ENCODE data around the gene CSTPP1.
A peak's percentile ranks its signal among the peaks of the same experiment; 100 is the strongest.

The CSTPP1 gene

GRCh38 chr11:46999217-46999616 is 62.7 kb downstream of the CSTPP1 start:
- no peak for DNase-seq

DNA sequence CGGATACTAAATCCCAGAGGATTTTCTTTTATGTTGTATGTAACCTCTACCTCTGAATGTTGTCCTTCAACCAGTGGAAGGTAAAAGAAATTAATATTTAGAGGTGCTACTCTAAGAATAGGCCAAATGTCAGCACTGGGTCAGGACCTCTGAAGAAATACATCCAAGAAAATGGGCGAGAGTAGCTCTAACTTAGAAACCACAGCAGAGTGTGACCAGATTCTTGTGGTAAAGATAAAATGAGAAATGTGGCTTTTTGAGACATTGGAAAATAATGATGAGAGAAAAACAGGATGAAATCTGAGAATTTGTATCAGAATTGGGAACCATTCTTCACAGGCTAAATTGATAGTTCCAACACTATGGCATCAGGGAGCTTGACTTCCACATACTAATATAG is 63.5 kb downstream of the CSTPP1 start:
- no peak for DNase-seq

DNA sequence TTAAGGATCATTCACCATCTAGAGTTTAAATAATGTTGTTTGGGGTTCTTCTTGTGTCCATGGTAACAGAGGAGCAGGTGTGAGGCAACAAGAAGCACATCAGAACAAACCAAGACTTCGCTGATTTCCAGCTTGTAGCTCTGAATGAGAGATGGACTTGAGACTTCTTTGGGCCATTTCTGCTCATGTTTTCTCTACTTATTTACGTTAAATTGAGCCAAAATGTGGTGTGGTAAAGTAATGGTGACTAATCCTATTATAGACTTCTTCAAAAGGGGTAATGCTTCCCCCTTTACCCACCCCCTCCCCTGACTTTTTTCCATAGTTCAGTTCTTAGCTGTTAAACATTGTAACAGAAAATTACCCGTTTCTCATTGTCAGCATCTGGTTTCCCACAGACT is 65.2 kb downstream of the CSTPP1 start:
- no peak for DNase-seq

DNA sequence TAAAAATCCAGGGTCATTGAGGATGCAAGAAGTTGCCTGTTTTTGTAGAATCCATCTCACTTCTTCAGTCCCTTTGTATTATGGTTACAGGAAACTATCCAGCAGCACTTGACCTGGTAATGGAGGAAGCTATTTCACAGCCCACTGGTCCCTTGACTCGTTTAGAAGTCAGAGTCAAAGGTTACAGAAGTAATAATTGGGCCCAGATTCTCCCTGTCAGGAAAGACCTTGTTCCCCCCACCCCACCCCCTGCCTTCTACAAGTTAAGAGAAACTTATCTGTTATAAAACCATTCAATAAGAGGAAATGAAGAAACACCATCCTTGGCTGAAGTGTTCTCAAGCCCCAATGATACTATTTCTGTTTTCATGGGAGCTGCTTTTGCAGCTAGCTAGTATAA is 65.8 kb downstream of the CSTPP1 start:
- DNase-seq: no peak

DNA sequence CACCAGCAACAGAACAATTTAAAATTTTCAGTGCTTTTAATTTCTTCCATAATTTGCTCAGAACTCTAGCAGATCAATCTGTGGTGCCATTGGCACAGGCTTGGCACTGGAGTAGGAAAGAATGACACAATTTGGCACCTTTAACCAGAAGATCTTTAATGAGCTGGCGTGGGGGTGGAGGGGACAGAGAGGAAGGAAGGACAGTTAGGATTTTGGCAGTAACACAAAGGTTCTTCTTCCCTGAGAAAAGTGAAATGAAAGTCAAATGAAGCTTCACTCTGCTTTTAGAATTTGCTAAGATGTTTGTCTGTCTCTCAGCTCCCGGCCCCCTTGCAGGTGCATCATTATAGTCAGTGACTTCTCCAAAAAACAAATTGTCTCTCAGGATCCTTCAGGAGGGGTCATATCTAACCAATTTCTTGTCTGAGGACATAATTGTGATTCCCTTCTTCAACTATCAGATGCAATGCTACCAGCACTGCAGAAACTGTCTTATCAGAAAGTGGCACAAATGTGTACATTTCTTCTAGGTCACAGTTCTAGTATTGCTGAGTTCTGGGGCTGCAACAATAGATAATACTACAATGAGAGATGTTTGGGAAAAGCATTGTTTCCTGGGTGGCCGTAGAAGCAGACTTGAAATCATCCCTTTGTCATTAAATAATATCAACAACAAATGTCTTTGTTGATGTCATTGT is 66.8 kb downstream of the CSTPP1 start:
- DNase-seq: no peak

- DNase-seq: peak; percentile 36
These were observed 68.1 kb downstream of the CSTPP1 start for GRCh38 chr11:47004595-47005033.

- DNase-seq: no peak
These were observed 68.9 kb downstream of the CSTPP1 start for GRCh38 chr11:47005441-47005840.

- DNase-seq: no peak
These were observed 71.0 kb downstream of the CSTPP1 start for GRCh38 chr11:47007579-47007978.

- no peak for DNase-seq
These were observed 73.6 kb downstream of the CSTPP1 start for GRCh38 chr11:47010179-47010578.

DNA sequence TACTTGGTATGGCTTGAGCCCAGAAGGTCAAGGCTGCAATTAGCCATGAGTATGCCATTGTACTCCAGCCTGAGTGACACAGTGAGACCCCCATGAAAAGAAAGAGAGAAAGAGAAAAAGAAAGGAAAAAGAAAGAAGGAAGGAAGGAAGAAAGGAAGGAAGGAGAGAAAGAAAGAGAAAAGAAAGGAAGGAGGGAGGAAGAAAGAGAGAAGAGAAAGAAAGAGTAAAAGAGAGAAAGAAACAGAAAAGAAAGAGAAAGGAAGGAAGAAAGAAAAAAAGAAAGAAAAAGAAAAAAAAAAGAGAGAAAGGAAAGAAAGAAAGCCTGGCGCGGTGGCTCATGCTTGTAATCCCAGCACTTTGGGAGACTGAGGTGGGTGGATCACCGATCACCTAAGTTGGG is 77.5 kb downstream of the CSTPP1 start:
- DNase-seq: no peak

DNA sequence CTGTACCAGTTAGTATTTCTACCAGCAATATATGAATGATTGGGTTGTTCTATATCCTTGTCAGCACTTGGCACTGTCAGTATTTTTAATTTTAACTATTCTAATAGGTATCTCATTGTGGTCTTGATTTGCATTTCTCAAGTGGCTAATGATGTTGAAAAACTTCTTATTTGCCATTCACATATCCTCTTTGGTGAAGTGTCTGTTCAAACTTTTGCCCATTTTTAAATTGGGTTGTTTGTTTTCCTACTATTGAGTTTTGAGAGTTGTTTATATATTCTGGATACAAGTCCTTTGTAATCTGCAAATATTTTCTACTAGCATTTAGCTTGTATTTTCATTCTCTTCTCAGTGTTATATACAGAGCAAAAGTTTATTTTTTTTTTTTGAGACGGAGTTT is 82.1 kb downstream of the CSTPP1 start:
- no peak for DNase-seq

GRCh38 chr11:47020793-47021526 is 84.4 kb downstream of the CSTPP1 start:
- no peak for DNase-seq

- DNase-seq: no peak
These were observed 84.9 kb downstream of the CSTPP1 start for GRCh38 chr11:47021527-47021818.

GRCh38 chr11:47021965-47022364 is 85.4 kb downstream of the CSTPP1 start:
- no peak for DNase-seq

DNA sequence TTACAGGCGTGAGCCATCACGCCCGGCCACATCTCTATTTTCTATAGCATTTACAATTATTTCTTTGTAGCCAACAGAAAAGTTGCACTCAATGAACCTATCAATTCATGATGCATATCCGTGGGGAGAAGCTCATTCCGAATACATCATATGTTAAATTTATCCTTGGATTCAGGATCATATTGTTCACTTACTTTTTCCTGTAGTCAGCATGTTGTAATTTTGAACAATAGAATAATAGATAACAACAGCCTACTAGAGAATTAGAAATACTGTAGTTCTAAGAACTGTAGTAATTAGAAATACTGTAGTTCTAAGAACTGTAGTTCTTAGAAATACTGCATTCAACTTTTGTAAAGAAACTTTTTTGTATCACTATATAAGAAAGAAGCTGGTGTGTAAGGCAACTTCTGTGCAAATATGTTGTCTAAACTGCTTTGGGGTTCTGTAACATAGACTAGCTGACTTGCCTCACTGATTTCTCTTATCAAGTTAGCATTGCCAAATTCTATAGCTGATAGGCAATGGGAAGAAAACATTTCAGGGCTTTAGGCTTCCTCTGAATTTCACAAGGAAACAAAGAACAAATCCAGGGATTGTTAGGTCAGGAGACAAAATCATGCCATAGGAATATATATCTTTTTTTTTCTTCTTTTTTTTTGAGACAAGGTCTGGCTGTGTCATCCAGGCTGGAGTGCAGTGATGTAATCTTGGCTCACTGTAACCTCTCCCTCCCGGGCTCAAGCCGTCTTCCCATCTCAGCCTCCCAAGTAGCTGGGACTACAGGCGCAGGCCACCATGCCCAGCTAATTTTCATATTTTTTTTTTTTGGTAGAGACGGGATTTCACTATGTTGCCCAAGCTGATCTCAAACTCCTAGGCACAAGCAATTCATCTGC is 91.9 kb downstream of the CSTPP1 start:
- no peak for DNase-seq

- no peak for DNase-seq
These were observed 96.9 kb downstream of the CSTPP1 start for GRCh38 chr11:47033439-47033838.

- no peak for DNase-seq
These were observed 97.5 kb downstream of the CSTPP1 start for GRCh38 chr11:47034091-47034490.

DNA sequence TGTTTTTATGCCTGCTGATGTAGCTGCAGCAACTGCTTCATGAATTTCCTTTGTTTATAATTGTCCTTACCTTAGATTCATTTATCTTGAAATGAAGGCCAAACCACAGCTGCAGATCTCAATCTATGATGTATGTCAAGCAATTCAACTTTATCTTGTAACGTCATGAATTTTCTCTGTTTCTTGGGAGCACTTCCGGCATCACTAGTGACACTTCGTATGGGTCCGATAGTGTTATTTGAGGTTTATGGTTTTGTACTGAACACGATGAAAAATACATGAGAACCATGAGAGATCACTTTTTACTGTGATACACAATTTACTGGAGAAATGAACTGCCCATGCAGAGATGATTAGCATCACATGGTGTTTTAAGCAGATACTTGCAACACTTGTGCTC is 98.5 kb downstream of the CSTPP1 start:
- DNase-seq: no peak

DNA sequence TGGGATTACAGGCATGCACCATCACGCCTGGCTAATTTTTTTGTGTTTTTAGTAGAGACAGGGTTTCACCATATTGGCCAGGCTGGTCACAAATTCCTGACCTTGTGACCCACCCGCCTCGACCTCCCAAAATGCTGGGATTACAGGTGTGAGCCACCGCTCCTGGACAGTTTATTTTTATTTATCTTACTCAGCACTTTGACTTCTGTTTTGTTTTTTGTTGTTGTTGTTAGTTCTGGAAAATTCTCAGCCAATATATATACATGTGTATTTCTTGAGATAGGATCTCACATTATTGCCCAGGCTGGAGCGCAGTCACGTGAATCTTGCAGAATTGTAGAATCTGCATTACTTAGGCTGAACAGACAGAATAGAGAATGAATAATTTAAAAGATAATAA is 107.6 kb downstream of the CSTPP1 start:
- DNase-seq: no peak

DNA sequence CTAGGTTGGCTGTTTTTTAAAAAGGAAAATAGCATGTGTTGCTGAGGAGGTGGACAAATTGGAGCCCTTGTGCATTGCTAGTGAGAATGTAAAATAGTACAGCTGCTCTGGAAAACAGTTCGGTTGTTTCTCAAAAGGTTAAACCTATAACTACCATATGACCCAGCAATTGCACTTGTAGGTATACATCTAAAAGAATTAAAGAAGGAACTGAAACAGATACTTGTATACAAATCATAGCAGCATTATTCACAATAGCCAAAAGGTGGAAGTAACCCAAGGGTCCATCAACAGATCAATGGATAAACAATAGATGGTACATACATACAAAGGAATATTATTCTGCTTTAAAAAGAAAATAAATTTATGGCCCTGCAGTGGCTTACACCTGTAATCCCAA is 111.4 kb downstream of the CSTPP1 start:
- DNase-seq: no peak

DNA sequence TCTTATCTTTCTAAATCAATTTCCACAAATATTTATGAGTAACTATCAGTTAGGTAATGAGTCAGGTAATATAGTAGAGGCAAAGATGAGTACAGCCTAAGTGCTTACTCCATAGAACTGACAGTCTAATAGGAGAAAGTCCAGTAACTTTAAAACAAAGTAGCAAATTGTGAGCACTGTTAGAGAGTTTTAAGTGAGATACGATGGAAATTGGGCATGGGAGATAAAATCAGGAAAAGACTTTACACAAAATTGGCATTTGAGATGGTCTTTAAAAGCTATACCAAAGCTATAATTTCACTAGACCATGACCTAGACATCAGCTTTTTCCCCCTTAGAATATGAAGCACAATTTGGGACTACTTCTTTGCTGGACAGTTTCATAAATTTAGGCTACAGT is 113.7 kb downstream of the CSTPP1 start:
- DNase-seq: no peak

DNA sequence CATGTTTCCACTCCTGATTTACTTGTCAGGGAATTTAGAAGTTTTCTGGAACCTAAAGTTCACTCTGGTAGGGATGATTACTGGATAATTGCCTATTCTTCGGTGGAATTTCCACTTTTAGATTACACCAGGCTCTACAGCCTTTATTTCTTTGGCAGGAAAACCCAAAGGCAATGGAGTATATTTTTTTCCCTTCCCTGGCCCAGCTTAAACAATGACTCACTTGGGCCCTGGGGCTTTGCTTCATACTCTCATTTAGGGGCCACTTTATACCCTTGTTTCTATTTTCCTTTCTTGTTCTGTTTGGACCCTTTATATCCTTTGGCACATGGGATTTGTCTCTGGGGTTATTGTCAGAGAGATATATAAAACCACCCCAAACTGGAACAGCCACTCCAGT is 114.7 kb downstream of the CSTPP1 start:
- no peak for DNase-seq

- DNase-seq: no peak
These were observed 115.6 kb downstream of the CSTPP1 start for GRCh38 chr11:47052165-47052564.

DNA sequence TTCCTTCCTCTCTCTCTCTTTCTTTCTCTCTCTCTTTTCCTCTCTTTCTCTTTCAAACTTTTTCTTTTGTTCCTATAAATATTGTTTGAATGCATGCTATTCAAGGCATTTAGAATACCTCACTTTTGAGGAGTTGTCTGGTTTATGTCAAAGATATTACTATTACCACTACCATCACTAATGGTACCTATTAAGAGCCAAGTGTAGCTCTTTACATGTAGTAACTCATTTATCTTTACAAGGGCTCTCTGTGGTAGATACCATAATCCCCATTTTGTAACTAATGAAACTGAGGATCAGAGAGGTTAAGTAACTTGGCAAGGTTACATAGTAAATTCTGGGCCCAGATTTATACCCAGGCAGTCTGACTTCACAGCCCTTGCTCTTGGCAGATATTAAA is 116.0 kb downstream of the CSTPP1 start:
- no peak for DNase-seq
